ENCODE data around the gene NUBP1.

DNA sequence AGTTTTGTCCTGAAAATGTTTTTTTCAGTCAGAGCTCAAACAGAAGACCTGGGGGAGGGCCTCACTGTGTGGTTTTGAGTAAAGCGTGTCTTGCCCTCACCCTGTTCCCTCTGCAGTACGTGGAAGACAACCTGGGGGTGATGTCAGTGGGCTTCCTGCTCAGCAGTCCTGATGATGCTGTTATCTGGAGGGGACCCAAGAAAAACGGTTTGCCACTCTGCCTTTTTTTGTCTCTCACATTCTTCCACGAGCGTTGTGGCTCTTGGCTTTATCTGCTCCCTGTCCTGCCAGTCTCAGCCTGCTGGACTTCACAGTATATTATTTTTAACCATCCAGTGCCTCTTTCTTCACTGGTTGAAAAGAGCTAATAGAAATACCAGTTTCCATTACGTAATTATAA is 12.9 kb downstream of the NUBP1 start:
- TF ChIP-seq, protein P1, sequence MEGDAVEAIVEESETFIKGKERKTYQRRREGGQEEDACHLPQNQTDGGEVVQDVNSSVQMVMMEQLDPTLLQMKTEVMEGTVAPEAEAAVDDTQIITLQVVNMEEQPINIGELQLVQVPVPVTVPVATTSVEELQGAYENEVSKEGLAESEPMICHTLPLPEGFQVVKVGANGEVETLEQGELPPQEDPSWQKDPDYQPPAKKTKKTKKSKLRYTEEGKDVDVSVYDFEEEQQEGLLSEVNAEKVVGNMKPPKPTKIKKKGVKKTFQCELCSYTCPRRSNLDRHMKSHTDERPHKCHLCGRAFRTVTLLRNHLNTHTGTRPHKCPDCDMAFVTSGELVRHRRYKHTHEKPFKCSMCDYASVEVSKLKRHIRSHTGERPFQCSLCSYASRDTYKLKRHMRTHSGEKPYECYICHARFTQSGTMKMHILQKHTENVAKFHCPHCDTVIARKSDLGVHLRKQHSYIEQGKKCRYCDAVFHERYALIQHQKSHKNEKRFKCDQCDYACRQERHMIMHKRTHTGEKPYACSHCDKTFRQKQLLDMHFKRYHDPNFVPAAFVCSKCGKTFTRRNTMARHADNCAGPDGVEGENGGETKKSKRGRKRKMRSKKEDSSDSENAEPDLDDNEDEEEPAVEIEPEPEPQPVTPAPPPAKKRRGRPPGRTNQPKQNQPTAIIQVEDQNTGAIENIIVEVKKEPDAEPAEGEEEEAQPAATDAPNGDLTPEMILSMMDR (IDR thresholded peaks at IDR 0.05; ENCODE audit: low read depth, low read length), result no peak
- TF ChIP-seq POLR2A (IDR thresholded peaks at IDR 0.05; ENCODE audit: extremely low read depth, insufficient read length) (no peak), MYC (IDR thresholded peaks at IDR 0.05; ENCODE audit: low read depth, low read length) (no peak)
- TF ChIP-seq, protein P2, sequence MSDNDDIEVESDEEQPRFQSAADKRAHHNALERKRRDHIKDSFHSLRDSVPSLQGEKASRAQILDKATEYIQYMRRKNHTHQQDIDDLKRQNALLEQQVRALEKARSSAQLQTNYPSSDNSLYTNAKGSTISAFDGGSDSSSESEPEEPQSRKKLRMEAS (IDR thresholded peaks at IDR 0.05; ENCODE audit: low read depth, low read length), result no peak

All from NB4 (cell line).